ENCODE results near the gene MTMR10.

- no peak for TF ChIP-seq CTCF (IDR thresholded peaks at IDR 0.05; ENCODE audit: insufficient read depth, low read depth, low read length)
- no peak for TF ChIP-seq EZH2 (IDR thresholded peaks at IDR 0.05; ENCODE audit: insufficient read depth, low read length)
Observed at GRCh38 chr15:31037731-31038477, 46.5 kb upstream of the MTMR10 start.

All from astrocyte (in vitro differentiated cells and primary cell).